Measurements from ENCODE around the gene TMEM243. TPM values are rescaled to one million over a fixed set of nuclear protein-coding genes. Genes with fewer than 3 reads are reported as not detected.
A peak's percentile ranks its signal among the peaks of the same experiment; 100 is the strongest.

TMEM243 gene
- total RNA-seq, 1 experiment from 2014 or later = 23.5 TPM

GRCh38 chr7:87146740-87147386 lies 72.7 kb downstream of the TMEM243 start:
- no peak overlapping the region for H3K4me2 ChIP-seq (ENCODE audit: insufficient read depth, insufficient read length, low read length)
- H4K8ac ChIP-seq (replicated peaks; ENCODE audit: insufficient read length, low read depth, low read length) = no peak overlapping the region
- H3K79me2 ChIP-seq (ENCODE audit: insufficient read depth, low read length) = no peaks in the 10 kb centered on the region
- no peak overlapping the region for H2BK120ac ChIP-seq (ENCODE audit: low read depth, low read length, poor library complexity, severe bottlenecking)
- DNase-seq = peak; percentile 41
- H3K27me3 ChIP-seq (ENCODE audit: insufficient read depth, low read length) = no peaks in the 10 kb centered on the region
- no peak overlapping the region for H2AFZ ChIP-seq (ENCODE audit: low read length)
- H2BK15ac ChIP-seq (ENCODE audit: low read depth, low read length) = no peak overlapping the region
- no peak overlapping the region for H3K14ac ChIP-seq (ENCODE audit: insufficient read depth, low read length)
- H3T11ph ChIP-seq (ENCODE audit: low read length) = no peak overlapping the region
- no peak overlapping the region for H2BK20ac ChIP-seq (ENCODE audit: low read depth, low read length, poor library complexity, severe bottlenecking)
- H3K27ac ChIP-seq (ENCODE audit: insufficient read length, low read depth, low read length) = no peak overlapping the region
- no peaks in the 10 kb centered on the region for H3K79me1 ChIP-seq (ENCODE audit: insufficient read depth, low read depth, low read length, poor library complexity, severe bottlenecking)
- H2BK5ac ChIP-seq (ENCODE audit: insufficient read length, low read length) = no peak overlapping the region
- H3K9me3 ChIP-seq (ENCODE audit: control insufficient read depth, low read depth, low read length) = no peaks in the 10 kb centered on the region
- H3K36me3 Mint-ChIP-seq (ENCODE audit: insufficient read depth in 1 of 3, low read depth in 3 of 3) = no peaks in the 10 kb centered on the region
- no peaks in the 10 kb centered on the region for H3K27me3 Mint-ChIP-seq (ENCODE audit: low read depth)
- no peak overlapping the region for H4K91ac ChIP-seq (ENCODE audit: insufficient read length, low read depth, low read length)
- H3K56ac ChIP-seq (ENCODE audit: insufficient read length, low read depth, low read length) = no peak overlapping the region
- H3K18ac ChIP-seq (ENCODE audit: insufficient read length, low read depth, low read length) = no peak overlapping the region
- no peak overlapping the region for H3K23ac ChIP-seq (ENCODE audit: insufficient read length, low read depth, low read length)
- H3K27ac Mint-ChIP-seq = no peak overlapping the region; a peak in 1 of 7 replicates
- no peak overlapping the region for H3K9ac ChIP-seq (ENCODE audit: extremely low read depth, insufficient read length, low read length)
- no peak overlapping the region for H2BK12ac ChIP-seq (ENCODE audit: insufficient read length, low read depth, low read length)
- H2AK5ac ChIP-seq (ENCODE audit: insufficient read length, low read length) = no peak overlapping the region
- peaks cover under 1% of the 10 kb centered on the region for H3K23me2 ChIP-seq (ENCODE audit: insufficient read length, low read depth, low read length, poor library complexity, severe bottlenecking)
- no CpG with 5 or more reads among the region's 25 CpGs for WGBS (ENCODE audit: extremely low coverage, insufficient read length, low lambda C conversion rate)
- no peaks in the 10 kb centered on the region for H3K4me1 ChIP-seq (ENCODE audit: insufficient read depth, low read length)
- TF ChIP-seq CTCF (conservative IDR thresholded peaks at IDR 0.05) = no peak
- no peak overlapping the region for H4K5ac ChIP-seq (ENCODE audit: insufficient read length, low read depth, low read length)
- H3K4ac ChIP-seq (ENCODE audit: low read depth, low read length) = no peak overlapping the region
- peaks cover 6 to 7% of the 10 kb centered on the region in 2 experiments; a peak in 3 of 4 replicates for H3K4me1 Mint-ChIP-seq
- no peaks in the 10 kb centered on the region for H3K9me3 Mint-ChIP-seq
- H4K20me1 ChIP-seq (ENCODE audit: control insufficient read depth, insufficient read depth, insufficient read length) = no peaks in the 10 kb centered on the region
- no peak overlapping the region for H3K4me3 Mint-ChIP-seq

Other genes starting within 250 kb of the TMEM243 start
- gene ELAPOR2, start 160.1 kb downstream of the TMEM243 start, total RNA-seq (2021) = 36.8 and 39.0 TPM in 2 replicates
- gene DMTF1, start 67.3 kb downstream of the TMEM243 start, total RNA-seq (2021) = 102 and 111 TPM in 2 replicates
- 6.0 and 6.2 TPM in 2 replicates for gene CROT, start 125.9 kb upstream of the TMEM243 start, total RNA-seq (2021)